ENCODE data around the gene AK1. TPM values are rescaled to one million over a fixed set of nuclear protein-coding genes. Genes with fewer than 3 reads are reported as not detected.

AK1 gene
- total and polyA plus RNA-seq, 2 experiments from 2014 or later, result 16.2 to 35.5 TPM

GRCh38 chr9:127893392-127893791 is 15.9 kb upstream of the AK1 start:
- no peak for DNase-seq (ENCODE audit: low spot score)
- no peak overlapping the region for H2AFZ ChIP-seq
- Mint-ChIP-seq H3K4me1 (peaks cover 10% of the 10 kb centered on the region), H3K36me3 (ENCODE audit: low read depth) (peaks cover 55% of the 10 kb centered on the region), H3K27me3 (ENCODE audit: insufficient read depth, low read depth, poor library complexity) (peaks cover 8% of the 10 kb centered on the region), H3K27ac (no peak overlapping the region), H3K4me3 (no peak overlapping the region), H3K9me3 (no peaks in the 10 kb centered on the region)
- H3K4me1 ChIP-seq (ENCODE audit: insufficient read depth), result peaks cover 14% of the 10 kb centered on the region
- H3K4me3 ChIP-seq, result no peak overlapping the region
- H3F3A ChIP-seq (replicated peaks; ENCODE audit: low read depth), result peaks cover 9% of the 10 kb centered on the region
- no peaks in the 10 kb centered on the region for H3K27me3 ChIP-seq (ENCODE audit: insufficient read depth)
- H3K9me2 ChIP-seq (ENCODE audit: insufficient read depth), result no peaks in the 10 kb centered on the region
- TF ChIP-seq POLR2AphosphoS5 (IDR thresholded peaks at IDR 0.05; ENCODE audit: low read depth), result no peak
- no peak for TF ChIP-seq JUNB (IDR thresholded peaks at IDR 0.05; ENCODE audit: unreplicated experiment)
- TF ChIP-seq EZH2 (IDR thresholded peaks at IDR 0.05; ENCODE audit: low read depth, unreplicated experiment), result no peak
- no peak for TF ChIP-seq ETS1 (IDR thresholded peaks at IDR 0.05)
- no peak for TF ChIP-seq ZNF114 (CRISPR knock-in tag; IDR thresholded peaks at IDR 0.05)
- TF ChIP-seq EZH2phosphoT487 (IDR thresholded peaks at IDR 0.05; ENCODE audit: unreplicated experiment), result no peak
- no peak for TF ChIP-seq ZNF462 (CRISPR knock-in tag; IDR thresholded peaks at IDR 0.05)
- TF ChIP-seq CTCF (conservative IDR thresholded peaks at IDR 0.05; ENCODE audit: low read depth in 2 of 2), result no peak
- no peak for TF ChIP-seq ZNF331 (CRISPR knock-in tag; IDR thresholded peaks at IDR 0.05; ENCODE audit: low read depth)
- no peak for TF ChIP-seq NANOG (IDR thresholded peaks at IDR 0.05; ENCODE audit: borderline replicate concordance)
- H3K4me2 ChIP-seq, result no peak overlapping the region
- peaks cover 21% of the 10 kb centered on the region for H4K20me1 ChIP-seq (replicated peaks; ENCODE audit: insufficient read depth)
- peaks cover 35% of the 10 kb centered on the region for H3K36me3 ChIP-seq (ENCODE audit: insufficient read depth)
- peaks cover 6% of the 10 kb centered on the region for H3K79me2 ChIP-seq (replicated peaks; ENCODE audit: insufficient read depth)
- no peak overlapping the region for H3K27ac ChIP-seq (ENCODE audit: low read depth)
- ATAC-seq, result no peak

Data from GM23338 (cell line).